Stimulated activated CD4-positive, alpha-beta T cell treated with anti-CD3 and anti-CD28 coated beads, TNF-alpha, amount 100 ng/mL, for 24 hours (primary cell): ENCODE data around the gene KLK13.

Experiments used
- DNase-seq, 3 experiments: peaks; one replicate each; pipeline ENCODE4 v3.0.0-alpha.2; 2020; ENCODE audit warnings: low read depth in 3 of 3

Gene KLK13

DNA sequence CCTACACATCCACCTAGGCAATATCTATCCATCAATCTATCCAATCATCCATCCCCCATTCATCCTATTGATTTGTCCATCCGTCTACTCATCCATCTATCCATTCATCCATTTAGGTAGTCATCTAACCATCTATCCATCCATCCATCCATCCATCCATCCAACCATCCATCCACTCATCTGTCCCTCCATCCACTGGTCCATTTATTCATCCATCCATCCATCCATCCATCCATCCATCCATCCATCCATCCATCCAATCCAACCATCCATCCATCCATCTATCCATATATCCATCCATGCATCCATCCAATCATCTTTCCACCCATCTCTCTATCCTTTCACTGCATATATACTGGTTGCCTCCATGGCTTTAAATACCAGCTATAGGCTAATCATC, 3.9 kb downstream of the KLK13 start:
- DNase-seq: no peak

DNA sequence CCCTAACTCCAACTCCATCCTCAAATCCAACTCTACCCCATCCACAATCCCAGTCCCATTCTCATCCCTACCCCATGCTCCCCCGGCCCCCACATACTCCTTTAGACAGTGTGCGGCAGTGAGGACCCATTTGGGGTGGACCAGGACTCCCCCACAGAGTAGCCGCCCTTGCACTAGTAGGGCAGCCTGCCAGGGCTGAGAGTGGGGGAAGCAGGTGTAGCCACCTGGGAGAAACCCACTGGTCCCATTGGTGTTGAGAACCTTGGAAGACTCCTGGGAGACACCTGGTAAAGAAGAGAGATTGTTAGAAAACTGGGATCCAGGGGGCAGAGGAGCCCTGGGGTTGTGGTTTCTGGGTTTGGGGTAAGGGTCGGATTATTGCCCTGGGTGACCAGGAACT, 4.6 kb downstream of the KLK13 start:
- DNase-seq: no peak

DNA sequence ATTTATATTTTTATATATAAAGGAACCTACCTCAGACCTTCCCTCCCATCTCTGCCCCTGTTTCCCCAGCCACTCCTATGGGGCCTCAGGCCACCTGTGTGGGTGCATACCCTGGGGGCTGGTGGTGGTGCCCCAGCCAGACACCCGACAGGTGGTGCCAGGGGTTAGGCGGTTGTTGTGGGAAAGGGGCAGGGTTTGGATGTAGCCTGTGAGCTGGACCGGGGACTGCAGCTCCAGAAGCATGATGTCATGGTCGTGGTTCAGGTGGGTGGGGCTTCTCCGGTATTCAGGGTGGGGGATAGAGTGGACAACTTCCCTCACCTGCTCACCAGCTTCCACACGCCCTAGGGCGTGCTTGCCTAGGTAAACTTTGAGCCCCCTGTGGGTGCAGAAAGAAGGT, 5.2 kb downstream of the KLK13 start:
- no peak for DNase-seq

DNA sequence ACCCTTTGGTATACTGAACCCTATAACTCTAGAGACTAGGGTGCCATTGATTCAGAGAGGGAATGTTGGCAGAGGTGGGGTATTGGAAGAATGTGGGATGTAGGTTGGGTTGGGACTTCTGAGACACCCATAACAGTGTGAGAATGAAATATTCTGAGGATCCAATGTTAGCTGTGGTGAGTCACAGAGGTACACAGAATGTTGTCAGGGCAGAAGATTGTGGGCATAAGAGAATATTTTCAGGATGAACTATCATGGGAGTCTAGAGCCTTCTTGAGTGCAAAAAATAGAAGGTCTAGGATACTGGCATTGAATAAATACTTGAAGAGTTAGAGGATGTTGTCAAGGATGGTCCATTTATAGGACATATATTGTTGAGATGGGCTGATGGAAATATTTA, 9.0 kb downstream of the KLK13 start:
- no peak for DNase-seq

DNA sequence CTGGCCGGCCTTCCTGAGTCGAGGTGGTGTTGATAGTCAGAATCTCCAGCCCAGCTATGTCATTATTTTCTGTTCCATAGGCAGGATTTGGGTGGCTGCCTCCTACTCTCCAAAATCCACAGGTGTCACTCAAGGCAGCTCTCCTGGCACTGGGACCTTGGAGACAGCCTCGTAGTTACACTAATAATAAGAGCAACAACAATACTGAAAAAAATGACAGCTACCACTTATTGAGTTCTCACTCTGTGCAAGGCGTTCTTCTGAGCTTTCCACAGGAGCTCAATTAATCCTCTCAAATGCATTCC, 17.9 kb downstream of the KLK13 start:
- no peak for DNase-seq

DNA sequence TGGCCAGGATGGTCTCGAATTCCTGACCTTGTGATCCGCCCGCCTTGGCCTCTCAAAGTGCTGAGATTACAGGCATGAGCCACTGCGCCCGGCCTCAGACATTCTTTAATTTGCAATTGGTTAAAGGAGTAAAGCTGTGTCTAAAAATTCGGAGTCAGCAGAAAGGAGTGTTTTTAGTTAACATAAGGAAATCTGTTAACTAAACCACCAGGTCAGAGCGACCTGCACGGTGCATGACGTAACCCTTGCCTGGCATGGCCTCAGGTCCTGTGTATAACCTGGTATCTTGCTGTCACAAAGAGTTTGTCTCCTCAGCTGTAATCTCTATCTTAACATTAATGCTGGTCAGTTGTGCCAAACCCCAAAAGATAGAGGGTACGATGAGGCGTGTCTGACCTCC, 20.6 kb downstream of the KLK13 start:
- DNase-seq: no peak

DNA sequence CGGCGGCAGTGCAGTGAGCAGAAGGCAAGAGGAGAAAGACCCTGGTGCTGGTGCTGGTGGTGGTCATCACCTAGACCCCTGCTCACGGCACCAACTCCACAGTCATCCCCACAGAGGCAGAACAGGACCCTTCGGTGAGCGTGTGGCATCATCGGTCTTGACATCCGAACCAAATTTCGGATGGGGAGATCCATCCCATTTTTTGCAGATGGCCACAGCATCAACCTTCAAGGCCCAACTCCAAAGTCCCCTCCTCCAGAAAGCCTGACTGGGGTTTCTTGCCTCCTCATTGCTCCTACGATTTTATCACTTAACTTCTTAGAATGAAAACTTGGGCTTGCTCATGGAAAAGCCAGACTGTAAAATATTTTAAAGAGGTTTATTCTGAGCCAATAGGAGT, 21.4 kb downstream of the KLK13 start:
- DNase-seq: no peak

DNA sequence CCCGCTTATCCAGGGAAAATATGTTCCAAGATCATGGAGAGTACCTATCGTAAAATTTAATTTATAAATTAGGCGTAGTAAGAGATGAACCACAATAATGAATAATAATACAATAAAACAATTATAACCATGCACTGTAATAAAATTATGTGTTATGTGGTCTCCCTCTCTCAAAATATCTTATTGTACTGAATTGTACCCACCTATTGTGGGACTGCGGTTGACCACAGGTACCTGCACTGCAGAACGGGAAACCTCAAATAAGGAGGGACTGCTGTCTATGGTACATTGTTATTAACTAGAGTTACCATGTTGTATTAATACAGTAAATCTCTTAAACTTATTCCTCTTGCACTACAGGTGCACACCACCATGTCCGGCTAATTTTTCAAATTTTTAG, 24.7 kb downstream of the KLK13 start:
- DNase-seq: no peak

DNA sequence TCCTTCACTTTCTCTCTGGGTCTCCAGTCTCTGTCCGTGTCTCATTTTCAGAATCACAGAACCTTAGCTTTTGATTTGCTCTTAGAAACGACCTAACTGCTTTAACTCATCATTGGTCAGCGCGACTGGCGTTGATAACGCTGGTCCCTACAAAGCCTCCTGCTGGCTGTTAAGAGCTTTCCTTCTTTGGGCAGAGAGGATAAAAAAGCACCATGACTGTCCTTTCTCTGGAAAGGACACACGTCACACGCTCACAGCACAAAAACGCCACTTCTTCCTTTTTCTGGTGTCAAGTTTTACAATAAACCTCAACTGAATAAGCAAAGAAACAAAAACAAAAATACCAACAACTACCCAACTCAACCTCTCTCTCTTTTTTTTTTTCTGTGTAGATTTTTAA, 28.4 kb downstream of the KLK13 start:
- no peak for DNase-seq

DNA sequence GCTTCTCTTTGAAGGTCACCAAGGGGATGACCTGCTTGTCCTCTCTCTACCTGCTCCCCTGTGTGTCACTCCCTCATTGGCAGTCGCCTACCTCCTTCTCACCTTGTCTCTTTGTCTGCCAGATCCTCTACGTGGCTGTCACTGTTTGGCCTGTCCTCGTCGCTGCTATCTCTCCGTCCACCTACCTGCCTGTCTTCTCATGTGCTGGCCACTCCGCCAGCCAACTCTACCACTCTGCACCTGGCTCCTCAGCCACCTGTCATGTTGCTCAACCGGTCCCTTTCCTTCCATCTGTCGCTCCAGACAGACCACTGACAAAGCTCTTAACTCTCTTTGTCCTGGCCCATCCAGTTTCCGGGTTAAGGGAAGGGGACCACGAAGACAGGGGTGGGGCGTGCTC, 30.2 kb downstream of the KLK13 start, which contains the start of gene KLK12:
Gene KLK12 (minus strand): TSS at position 299 of the 400 bp plus-strand sequence. CDS start 381 bp downstream, outside the sequence.
- DNase-seq: no peak

DNA sequence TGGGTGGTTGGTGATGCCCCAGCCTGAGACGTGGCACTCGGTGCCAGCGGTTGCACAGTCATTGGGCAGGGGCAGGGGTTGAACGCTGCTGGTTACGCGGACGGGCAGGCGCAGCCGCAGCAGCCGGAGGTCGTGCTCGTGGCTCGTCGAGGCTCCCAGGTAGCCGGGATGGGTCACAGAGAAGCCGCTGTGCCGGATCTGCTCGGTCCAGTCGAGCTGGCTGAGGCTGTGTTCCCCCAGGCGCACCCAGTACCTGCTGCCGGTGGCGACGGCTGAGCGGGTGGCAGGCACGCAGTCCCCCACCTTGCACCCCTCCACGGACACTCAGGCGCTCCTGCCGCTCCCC, 33.0 kb downstream of the KLK13 start:
- DNase-seq: no peak

DNA sequence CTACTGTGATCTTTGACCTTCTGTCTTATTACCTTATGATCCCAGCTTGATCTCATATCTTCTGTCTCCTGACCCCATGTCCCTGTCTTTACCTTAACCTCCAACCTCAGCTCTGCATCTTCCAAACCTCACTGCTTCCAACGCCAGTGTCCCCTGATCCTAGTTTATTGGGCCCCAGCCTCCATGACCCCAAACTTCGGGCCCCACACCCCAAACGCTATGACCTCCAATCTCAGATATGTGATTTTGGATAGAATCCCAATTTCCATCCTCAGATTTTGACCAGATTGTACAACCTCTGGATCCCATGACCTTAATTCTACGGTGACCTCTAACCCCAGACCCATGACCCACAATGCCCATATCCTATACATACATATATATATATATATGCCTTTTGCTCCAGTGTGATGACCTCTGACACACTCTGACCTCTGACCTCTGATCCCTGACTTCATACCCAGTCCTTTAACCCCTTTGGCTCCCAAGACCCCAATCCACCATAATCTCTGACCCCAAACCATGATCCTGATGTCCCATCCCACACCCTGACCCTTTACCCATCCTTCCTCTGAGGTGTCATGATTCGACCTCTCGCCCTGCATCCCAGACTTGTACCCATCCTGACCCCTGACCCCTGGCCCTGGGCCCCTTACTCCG, 33.5 kb downstream of the KLK13 start:
- DNase-seq: no peak

DNA sequence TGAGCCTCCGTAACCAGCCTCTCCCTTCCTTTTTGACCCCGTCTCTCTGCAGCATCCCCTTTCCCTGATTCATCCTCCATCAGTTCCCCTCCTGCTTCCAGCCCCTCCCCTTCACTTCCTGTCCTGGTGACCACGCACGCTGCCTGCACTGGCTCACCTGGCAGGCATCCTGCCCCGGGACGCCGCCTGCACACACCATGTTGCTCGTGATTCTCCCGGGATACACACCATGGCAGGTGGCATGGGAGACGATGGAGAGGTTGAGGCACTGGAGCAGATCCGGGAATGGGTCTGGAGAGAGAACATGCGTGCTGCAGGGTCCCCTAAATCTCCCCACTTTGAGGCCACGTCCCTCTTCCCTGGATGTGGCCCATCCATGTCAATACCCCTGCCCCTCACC, 34.3 kb downstream of the KLK13 start:
- no peak for DNase-seq

DNA sequence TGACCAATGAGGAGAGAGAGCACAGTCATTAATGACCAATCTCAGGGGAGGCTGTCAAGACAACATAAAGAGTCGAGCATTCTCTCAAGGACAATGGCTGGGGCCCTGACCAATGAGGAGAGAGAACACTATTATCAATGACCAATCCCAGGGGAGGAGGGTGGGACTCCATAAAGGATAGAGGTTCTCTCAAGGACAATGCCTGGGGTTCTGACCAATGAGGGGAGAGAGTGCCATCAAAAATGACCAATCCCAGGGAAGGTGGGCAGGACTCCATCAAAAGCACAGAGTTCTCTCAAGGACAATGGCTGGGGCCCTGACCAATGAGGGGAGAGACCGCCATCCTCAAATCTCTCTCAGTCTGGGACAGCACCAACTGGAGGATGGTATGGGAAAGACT, 35.2 kb downstream of the KLK13 start:
- no peak for DNase-seq

DNA sequence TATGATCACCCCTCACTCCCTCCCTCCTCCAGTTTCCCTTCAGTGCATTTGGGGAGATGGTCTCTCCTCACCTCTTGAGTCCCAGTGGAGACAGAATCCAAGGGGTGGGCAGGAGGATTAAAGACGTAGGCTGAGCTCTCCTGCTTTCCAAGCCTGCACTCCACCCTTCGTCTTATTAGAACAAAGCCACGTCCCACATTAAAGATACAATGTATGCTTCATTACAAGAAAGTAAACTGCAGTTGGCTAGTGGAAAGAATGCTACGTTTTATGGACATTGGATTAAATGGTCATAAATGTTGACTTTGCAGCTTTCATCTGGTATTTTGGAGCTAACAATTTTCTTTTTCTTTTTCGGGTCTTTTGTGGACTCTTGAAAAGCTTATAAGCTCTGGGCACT, 37.0 kb downstream of the KLK13 start:
- DNase-seq: no peak

DNA sequence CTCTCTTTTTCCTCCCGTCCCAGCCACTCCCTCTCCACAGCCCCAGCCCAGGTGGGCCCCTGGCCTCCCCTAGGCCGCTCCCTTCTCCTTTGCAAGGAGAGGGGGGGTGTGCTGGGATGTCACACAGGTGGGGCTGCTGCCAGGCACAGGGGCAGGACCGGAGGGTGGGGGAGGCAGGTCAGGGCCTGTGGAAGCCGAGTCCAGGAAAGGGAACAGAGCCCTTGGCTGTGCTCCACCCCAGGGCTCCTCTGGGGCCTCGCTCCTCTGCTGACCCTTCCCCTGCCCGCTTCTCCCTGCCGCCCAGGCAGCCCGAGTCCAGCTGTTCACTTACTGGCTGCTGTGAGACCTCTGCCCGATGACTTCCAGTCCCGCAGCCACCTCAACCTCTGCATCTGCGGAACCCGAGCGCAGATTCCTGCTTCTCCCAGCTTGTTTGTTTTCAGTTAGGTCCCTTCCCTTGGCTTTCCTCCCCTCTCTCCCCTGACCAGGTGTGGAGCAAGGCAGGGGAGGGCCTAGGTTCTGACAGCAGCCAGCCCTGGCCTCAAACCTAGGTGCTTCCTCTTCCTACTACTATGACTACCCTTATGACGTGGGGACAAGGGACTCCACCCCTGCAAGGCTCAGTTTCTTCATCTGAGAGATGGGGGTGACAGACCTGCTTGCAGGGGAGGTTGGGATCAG, 37.6 kb downstream of the KLK13 start:
- no peak for DNase-seq

DNA sequence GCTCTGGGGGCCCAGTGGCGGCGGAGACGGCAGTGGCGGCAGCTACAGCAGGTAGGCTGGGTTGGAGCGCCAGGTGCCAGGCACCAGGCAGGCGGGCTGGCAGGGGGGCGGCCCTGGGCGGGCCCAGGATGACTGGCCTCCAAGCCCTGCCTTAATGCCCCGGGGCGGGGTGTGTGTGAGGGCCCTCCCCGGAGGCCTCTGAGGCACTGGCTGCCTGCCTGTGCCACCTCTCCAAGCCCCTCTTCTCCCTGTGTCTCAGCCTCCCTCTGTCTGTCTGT, 38.4 kb downstream of the KLK13 start, which contains the start of gene KLK11:
Gene KLK11 (minus strand): TSS at position 63 of the 278 bp plus-strand sequence. CDS start 985 bp downstream, outside the sequence.
- DNase-seq: no peak

DNA sequence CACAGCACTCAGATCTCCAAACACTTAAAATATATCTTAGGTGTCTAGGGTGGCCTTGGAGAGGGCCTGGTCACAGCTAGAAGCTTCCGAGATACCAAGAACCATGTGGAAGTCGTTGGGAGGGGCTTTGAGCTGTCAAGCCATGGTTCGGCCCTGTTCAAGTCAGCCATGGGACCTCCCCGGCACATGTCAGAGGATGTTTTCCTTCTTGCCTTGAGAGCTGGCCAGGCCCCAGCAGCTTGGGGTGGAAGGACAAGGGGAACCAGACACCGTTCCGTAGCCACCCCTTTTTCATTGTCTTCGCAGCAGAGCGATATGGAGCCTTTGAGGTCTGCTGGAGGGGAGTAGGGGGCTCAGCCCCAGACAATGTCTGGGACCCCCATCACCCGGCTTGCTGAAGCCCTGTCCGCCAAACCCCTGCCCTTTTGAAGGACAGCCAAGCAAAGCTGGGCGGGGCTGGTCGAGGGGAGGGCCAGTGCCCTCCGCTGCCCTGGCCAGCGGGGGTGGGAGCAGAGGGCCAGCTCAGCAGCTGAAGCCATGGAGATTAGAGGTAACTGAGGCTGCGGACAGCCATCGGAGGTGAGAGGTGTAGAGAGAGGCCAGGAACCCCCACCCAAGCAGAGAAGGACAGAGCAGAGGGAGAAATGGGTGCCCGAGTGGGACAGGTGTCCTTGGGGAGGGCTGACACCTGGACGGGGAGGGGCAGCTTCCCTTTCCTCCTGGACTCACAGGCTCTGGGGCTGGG, 38.9 kb downstream of the KLK13 start:
- no peak for DNase-seq

DNA sequence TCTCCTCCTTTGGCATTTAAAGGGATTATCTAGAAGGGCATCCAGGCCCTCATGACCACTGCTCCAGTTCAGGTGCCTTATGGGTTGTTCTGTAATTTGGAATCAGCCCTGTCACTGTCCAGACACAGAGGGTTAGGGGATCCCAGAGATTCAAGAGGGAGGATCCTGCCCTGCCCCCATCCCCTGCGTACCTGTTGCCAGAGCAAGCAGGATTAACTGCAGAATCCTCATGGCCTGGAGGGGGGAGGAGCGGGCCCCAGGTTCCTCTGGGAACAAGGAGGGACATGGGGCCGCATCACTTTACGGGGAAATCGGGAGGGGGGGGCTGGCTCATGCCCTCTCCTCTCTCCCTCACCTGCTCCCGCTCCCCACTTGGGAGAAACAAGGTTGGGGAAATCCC, 39.5 kb downstream of the KLK13 start:
- DNase-seq: no peak

DNA sequence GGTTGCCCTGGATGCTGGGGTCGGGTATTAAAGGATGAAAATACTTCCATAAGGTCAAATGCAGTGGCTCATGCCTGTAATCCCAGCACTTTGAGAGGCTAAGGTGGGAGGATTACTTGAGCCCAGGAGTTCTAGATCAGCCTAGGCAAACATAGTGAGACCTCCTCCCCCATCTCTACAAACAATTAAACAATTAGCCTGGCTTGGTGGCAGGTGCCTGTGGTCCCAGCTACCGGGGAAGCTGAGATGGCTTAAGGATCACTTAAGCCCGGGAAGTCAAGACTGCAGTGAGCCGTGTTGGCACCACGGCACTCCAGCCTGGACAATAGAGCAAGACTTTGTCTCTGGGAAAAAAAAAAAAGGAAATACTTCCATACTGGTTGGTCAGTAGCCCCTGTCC, 40.0 kb downstream of the KLK13 start:
- no peak for DNase-seq

DNA sequence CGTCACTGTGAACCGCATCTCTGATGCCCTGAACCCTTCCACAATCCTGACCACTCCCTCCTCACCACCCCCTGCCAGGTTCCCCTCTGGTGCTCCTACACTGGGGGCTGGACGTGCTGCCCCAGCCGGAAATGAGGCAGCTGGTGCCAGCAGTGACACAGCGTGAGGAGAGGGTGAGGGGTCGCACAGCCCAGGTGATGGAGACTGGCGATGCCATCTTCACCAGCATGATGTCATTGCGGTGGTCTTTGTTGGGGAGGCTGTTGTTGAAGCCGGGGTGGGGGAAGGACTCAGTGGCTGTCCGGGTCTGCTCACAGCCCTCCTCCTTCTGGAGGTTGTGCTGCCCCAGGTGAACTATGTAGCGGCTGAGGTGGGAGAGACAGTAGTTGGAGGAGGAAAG, 40.9 kb downstream of the KLK13 start:
- DNase-seq: no peak

DNA sequence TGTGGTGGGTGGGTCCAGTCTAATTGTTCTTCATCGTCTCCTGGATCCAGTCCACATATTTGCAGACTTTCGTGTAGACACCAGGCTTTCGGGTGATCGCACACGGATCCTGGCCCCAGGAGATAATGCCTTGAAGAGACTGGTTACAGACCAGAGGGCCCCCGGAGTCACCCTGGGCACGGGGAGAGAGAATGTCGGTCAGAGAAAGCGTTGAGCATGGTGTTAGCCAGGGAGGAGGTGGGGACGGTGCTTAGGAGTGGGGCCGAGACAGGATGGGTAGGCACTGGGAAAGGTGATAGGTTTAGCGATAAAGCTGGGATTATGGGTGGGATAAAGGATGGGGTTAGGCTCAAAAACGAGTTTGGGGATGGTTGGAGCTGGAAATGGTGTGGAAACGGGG, 42.4 kb downstream of the KLK13 start:
- no peak for DNase-seq

DNA sequence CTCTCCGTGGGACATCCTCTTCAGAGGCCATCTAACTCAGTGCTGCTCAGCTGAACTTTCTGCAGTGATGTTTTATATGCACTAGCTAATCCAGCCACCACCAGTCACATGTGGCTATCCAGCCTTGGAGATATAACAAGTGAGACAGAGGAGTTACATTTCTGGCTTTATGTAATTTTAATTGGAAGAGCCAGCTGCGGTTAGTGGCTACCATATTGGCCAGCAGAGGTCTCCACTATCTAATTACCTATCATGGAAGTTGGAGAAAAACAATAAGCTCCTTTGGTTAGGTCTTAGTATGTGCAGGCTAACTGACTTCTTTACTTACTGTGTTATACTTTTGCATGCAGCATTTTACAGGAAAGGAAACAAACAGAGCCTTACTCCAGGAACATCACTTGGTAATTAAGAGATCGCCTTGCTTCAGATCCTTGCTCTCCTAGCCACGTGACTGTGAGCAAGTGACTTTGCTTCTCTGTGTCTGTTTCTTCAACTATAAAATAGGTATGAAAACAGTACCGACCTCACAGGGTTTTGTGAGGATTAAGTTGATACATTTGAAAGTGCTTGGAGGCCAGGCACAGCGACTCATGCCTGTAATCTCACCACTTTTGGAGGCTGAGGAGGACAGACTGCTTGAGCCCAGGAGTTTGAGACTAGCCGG, 43.8 kb downstream of the KLK13 start:
- no peak for DNase-seq
